Thyroid gland (tissue), 4 donors: ENCODE data around the gene NELFA. TPM values are rescaled to one million over a fixed set of nuclear protein-coding genes. Genes with fewer than 3 reads are reported as not detected.

Experiments
- DNase-seq, 2 donors: peaks; one replicate each; pipeline ENCODE4 v3.0.0-alpha.2; 2019
- H3K27ac ChIP-seq, 3 donors: fragments of 200-600 bp; sonication (generic); 1 replicate in 2 of 3; 2 replicates in 1 of 3; pipeline ENCODE4 v1.5.1; 2016 to 2019; ENCODE audit warnings: mild to moderate bottlenecking in 1 of 3, moderate library complexity in 1 of 3
- H3K27me3 ChIP-seq: fragments of 200-600 bp; sonication (generic); one replicate; pipeline ENCODE4 v1.5.1; 2019
- H3K36me3 ChIP-seq, 2 donors: fragments of 200-600 bp; sonication (generic); one replicate each; pipeline ENCODE4 v1.5.1; 2016 to 2019
- H3K4me1 ChIP-seq, 2 donors: fragments of 200-600 bp; sonication (generic); one replicate each; pipeline ENCODE4 v1.5.1; 2017 to 2019
- H3K4me3 ChIP-seq, 3 donors: fragments of 200-600 bp; sonication (generic); replicated peaks in 1 of 3; 1 replicate in 2 of 3; 2 replicates in 1 of 3; pipeline ENCODE4 v1.5.1; 2016; ENCODE audit warnings: mild to moderate bottlenecking in 1 of 3
- H3K9me3 ChIP-seq: fragments of 200-600 bp; sonication (generic); one replicate; pipeline ENCODE4 v1.5.1; 2017
- POLR2A ChIP-seq, 2 donors: fragments of 450-650 bp; IDR thresholded peaks; one replicate each; pipeline ENCODE4 v1.6.1; 2017; ENCODE audit warnings: antibody characterized with exemption in 2 of 2, mild to moderate bottlenecking in 2 of 2, moderate library complexity in 1 of 2
- WGBS, 2 donors: methylation state at CpG; one replicate each; pipeline ENCODE4 v1.1.5; 2017; 5-methylcytosine and 5-hydroxymethylcytosine counted together
- intact Hi-C: fragments of 100-400 bp; cut with DNase I; formaldehyde crosslinking; loops from one replicate; pipeline ENCODE4 v1.15.1; 2023
- total RNA-seq, 4 donors: library from RNA; depleted of rRNA; stranded (reverse); fragments of >200 nt; gene quantifications; one replicate each; pipeline ENCODE4 v1.2.3, GENCODE V29; 2016
- TF ChIP-seq, protein P1 (sequence below), 6 experiments: fragments of 200-600 bp in 3 of 6; fragments of 450-650 bp in 3 of 6; sonication (generic) in 3 of 6; IDR thresholded peaks; one replicate each; pipeline ENCODE4 v1.5.1; 2016 to 2019; ENCODE audit warnings: antibody characterized with exemption in 6 of 6, mild to moderate bottlenecking in 2 of 6, inconsistent platforms in 1 of 6, moderate library complexity in 1 of 6

The NELFA gene
- total RNA-seq, 4 donors from 2014 or later: 23.2 to 39.3 (median 28.7) TPM

DNA sequence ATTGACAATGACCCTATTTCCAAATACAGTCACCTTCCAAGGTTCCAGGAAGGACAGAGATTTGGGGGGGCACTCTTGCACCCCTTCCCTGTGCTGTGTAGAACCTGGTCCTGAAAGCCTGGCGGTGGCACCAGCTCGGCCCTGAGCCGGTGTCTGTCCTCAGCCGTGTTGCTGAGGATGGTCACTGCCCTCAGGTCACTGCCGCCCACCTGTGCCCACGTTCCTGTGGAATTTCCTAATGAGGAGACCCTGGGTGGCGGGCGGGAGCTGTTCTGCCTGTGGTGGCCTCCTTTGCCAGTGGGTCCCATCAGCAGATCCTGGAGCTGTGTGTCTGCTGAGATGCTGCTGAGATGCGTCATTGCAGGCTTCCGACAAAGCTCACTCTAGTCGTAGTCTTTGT is 32.9 kb downstream of the NELFA start:
- TF ChIP-seq POLR2A (IDR thresholded peaks at IDR 0.05): no peak
- TF ChIP-seq, protein P1, sequence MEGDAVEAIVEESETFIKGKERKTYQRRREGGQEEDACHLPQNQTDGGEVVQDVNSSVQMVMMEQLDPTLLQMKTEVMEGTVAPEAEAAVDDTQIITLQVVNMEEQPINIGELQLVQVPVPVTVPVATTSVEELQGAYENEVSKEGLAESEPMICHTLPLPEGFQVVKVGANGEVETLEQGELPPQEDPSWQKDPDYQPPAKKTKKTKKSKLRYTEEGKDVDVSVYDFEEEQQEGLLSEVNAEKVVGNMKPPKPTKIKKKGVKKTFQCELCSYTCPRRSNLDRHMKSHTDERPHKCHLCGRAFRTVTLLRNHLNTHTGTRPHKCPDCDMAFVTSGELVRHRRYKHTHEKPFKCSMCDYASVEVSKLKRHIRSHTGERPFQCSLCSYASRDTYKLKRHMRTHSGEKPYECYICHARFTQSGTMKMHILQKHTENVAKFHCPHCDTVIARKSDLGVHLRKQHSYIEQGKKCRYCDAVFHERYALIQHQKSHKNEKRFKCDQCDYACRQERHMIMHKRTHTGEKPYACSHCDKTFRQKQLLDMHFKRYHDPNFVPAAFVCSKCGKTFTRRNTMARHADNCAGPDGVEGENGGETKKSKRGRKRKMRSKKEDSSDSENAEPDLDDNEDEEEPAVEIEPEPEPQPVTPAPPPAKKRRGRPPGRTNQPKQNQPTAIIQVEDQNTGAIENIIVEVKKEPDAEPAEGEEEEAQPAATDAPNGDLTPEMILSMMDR (IDR thresholded peaks at IDR 0.05): no peak
- Histone ChIP-seq H3K9me3 (no peaks in the 10 kb centered on the region), H3K27me3 (no peaks in the 10 kb centered on the region), H3K36me3 (peaks cover 17 to 33% of the 10 kb centered on the region in 2 donors), H3K4me1 (no peaks in the 10 kb centered on the region), H3K4me3 (no peak overlapping the region), H3K27ac (no peak overlapping the region)
- DNase-seq: no peak
- 94 to 97% methylated on average over 3 to 11 of the region's 11 CpGs for WGBS, 2 donors
- intact Hi-C loops: no loop called here

DNA sequence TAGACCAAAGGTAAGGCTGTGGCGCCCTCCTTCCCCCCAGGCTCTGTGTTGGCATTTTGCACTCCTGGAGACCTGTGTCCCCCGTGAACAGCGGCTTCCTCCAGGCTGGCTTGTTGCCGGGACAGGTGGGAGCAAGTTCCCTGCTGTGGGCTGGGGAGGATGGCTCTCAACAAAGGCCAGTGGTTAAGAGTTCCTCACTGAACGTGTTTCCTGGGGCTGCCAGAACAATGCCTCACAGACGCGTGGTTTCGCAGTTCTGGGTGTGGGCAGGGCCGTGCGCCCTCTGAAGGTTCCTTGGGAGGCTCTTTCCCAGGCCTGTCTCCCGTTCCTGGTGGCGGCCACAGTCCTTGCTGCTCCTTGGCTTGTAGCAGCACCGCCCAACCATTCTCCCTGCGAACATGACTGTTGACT is 33.4 kb downstream of the NELFA start:
- WGBS, 2 donors: 86 to 89% methylated on average over 14 of the region's 14 CpGs
- no peak for DNase-seq
- H3K27ac ChIP-seq: no peak overlapping the region

DNA sequence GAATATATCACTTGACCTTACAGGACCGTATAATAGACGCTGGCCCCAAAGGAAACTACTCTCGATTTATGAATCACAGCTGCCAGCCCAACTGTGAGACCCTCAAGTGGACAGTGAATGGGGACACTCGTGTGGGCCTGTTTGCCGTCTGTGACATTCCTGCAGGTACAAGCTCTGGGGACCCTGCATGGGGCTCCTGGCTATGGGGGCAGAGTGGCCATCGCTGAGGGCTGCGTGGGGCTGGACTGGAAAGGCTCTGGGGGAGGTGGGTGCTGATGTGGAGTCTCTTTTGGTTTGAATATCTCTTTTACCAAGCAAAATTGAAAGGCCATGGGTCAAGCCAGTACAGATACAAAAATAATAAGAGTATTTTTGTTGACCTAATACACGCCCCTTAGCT is 33.9 kb downstream of the NELFA start:
- no peak for TF ChIP-seq POLR2A (IDR thresholded peaks at IDR 0.05)
- TF ChIP-seq, protein P1 (IDR thresholded peaks at IDR 0.05): no peak
- Histone ChIP-seq H3K9me3 (no peaks in the 10 kb centered on the region), H3K27ac (no peak overlapping the region), H3K4me3 (no peak overlapping the region), H3K4me1 (no peaks in the 10 kb centered on the region), H3K27me3 (no peaks in the 10 kb centered on the region), H3K36me3 (peaks cover 10 to 23% of the 10 kb centered on the region in 2 donors)
- intact Hi-C loops: no loop called here
- WGBS, 2 donors: 90 to 95% methylated on average over 8 of the region's 8 CpGs
- no peak for DNase-seq

More for the DNA sequence above, 33.4 kb downstream of the NELFA start:
- Histone ChIP-seq H3K4me3 (no peak overlapping the region), H3K9me3 (no peaks in the 10 kb centered on the region), H3K36me3 (peaks cover 16 to 28% of the 10 kb centered on the region in 2 donors), H3K27me3 (no peaks in the 10 kb centered on the region), H3K4me1 (no peaks in the 10 kb centered on the region)
- intact Hi-C loops: no loop called here
- no peak for TF ChIP-seq POLR2A (IDR thresholded peaks at IDR 0.05)

DNA sequence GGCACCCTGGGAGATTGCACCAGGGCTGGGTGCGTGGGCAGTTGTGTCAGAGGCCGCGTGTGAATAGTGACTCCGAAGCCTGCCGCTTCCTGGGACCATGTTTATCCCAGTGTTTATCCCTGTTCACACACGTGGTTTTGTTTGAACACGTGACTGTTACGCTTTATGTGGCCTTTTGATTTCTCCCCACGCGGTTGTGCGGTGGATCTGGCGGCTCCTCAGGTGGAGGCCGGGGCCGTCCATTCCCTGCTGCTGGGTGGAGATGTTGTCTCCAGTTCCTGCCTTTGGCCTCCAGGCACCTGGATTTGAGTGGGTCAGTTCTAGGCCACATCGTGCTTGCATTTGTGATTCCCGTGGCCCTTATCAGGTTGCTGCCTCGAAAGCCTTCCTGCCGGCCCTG is 35.1 kb downstream of the NELFA start:
- Histone ChIP-seq H3K36me3 (peaks cover 9 to 16% of the 10 kb centered on the region in 2 donors), H3K4me3 (no peak overlapping the region), H3K9me3 (no peaks in the 10 kb centered on the region), H3K4me1 (no peaks in the 10 kb centered on the region), H3K27me3 (no peaks in the 10 kb centered on the region), H3K27ac (no peak overlapping the region)
- no peak for TF ChIP-seq POLR2A (IDR thresholded peaks at IDR 0.05)
- TF ChIP-seq, protein P1 (IDR thresholded peaks at IDR 0.05): no peak
- intact Hi-C loops: no loop called here
- DNase-seq: no peak
- WGBS, 2 donors: 95 to 96% methylated on average over 18 of the region's 18 CpGs

DNA sequence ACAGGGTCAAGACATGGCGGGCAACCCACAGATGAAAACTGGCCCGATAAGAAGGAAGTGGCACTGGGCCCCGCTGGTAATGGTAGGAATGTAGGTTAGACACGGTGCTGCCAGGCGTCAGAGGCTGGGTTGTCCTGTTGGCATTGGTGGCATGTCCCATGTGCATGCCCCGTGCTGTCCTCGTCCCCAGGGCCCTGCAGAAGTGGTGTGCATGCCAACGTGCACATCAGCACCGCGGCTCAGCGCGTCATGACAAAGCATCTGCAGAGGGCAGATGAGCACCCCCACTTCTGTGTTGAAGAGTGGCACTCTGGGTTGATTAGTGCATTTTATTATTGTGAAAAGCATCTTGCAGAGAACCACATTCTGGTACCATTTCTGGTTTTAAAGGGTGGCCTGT is 35.6 kb downstream of the NELFA start:
- Histone ChIP-seq H3K4me3 (no peak overlapping the region), H3K9me3 (no peaks in the 10 kb centered on the region), H3K4me1 (no peaks in the 10 kb centered on the region), H3K27ac (no peak overlapping the region), H3K36me3 (peaks cover 9 to 14% of the 10 kb centered on the region in 2 donors), H3K27me3 (no peaks in the 10 kb centered on the region)
- intact Hi-C loops: no loop called here
- no peak for TF ChIP-seq POLR2A (IDR thresholded peaks at IDR 0.05)
- TF ChIP-seq, protein P1 (IDR thresholded peaks at IDR 0.05): no peak
- WGBS, 2 donors: 94 to 98% methylated on average over 12 of the region's 12 CpGs
- DNase-seq: no peak

DNA sequence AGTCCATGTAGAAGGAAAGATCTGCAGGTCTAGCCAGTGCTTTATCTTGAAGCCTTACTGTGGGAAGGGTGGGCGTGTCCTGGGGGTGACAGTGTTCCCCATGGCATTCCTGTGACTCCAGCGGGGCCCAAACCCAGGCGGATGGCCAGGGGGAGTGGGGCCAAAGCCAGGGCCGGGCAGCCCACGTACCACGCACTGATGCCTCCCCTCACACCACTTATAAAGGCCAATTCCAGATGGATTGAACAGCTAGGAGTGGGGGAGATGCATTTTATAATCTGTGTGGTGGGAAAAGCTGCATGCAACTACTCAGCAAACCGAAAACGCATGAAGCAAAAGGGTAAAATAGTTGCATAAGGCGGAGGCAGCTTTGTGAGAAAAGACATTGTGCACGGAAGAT is 36.4 kb downstream of the NELFA start:
- Histone ChIP-seq H3K27ac (no peak overlapping the region), H3K36me3 (peaks cover 9 to 14% of the 10 kb centered on the region in 2 donors), H3K4me3 (no peak overlapping the region), H3K4me1 (no peaks in the 10 kb centered on the region), H3K27me3 (no peaks in the 10 kb centered on the region), H3K9me3 (no peaks in the 10 kb centered on the region)
- no peak for TF ChIP-seq POLR2A (IDR thresholded peaks at IDR 0.05)
- TF ChIP-seq, protein P1 (IDR thresholded peaks at IDR 0.05): no peak
- DNase-seq: no peak
- WGBS, 2 donors: 91 to 97% methylated on average over 10 of the region's 10 CpGs
- intact Hi-C loops: no loop called here
